ENCODE results near the gene MLN. TPM values are rescaled to one million over a fixed set of nuclear protein-coding genes. Genes with fewer than 3 reads are reported as not detected.

The MLN gene
- total RNA-seq, 1 donor from 2014 or later, result not detected

DNA sequence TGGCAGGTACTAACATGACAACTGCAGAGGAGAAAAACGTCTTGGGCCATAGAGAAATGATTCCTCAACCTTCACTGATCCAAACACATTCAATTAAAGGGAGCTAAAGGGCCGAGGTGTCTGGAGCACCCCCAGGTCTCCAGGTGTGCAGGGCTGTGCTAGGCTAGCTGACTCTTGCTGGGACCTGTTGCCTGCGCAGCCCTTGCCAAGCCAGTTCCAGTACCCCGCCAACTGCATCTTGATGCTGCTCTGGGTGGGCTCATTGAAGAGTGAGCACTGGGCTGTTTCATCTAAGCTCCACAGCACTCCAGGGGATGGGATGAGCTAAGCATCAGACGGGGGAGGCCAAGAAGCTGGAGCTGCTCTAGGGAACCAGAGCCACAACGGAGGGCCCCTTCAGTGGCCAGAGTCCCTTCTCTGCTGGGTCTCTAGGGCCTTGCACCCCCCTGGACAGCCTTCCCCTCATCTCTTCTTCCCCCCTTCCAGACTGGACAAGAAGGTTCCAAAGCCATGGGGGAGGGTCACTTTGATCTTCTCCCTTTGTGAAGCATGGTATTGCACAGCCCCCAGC lies 30.8 kb downstream of the MLN start:
- no peak for DNase-seq (ENCODE audit: low spot score)

DNA sequence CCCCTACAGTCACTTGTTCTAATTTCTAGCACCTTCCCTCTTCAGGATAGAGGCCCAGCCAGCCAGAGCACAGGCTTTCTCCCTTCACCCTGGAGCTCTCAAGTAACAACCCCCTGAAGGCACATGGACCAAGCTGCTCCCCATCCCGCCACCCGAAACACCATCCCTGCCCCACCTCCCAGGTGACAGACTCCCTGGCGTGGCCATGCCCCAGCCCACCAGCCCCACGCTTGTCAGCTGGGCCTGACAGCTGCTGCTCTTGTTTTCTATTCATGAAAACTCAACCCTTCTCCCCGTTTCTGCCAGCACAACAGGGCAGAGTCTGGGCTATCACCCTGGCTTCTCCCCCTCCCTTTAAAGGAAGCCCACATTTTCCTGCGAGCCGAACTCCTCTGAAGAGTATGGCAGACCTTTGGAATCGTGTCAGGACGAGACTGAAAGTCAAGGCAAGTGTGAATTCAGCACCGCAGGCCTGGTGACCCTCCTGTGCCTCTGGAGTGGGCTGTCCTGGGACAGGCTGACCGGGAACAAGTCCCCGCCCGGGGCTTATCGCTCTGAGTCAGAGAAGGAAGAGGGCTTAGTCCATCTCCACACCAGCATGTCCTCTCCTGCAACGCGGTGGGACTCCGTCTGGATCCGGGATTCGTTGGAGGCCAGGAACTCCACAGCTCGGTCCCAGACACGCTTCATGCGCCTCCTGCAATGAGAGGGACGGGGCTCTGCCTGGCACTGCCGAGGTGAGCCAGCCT lies 31.5 kb downstream of the MLN start:
- DNase-seq (ENCODE audit: low spot score), result no peak

DNA sequence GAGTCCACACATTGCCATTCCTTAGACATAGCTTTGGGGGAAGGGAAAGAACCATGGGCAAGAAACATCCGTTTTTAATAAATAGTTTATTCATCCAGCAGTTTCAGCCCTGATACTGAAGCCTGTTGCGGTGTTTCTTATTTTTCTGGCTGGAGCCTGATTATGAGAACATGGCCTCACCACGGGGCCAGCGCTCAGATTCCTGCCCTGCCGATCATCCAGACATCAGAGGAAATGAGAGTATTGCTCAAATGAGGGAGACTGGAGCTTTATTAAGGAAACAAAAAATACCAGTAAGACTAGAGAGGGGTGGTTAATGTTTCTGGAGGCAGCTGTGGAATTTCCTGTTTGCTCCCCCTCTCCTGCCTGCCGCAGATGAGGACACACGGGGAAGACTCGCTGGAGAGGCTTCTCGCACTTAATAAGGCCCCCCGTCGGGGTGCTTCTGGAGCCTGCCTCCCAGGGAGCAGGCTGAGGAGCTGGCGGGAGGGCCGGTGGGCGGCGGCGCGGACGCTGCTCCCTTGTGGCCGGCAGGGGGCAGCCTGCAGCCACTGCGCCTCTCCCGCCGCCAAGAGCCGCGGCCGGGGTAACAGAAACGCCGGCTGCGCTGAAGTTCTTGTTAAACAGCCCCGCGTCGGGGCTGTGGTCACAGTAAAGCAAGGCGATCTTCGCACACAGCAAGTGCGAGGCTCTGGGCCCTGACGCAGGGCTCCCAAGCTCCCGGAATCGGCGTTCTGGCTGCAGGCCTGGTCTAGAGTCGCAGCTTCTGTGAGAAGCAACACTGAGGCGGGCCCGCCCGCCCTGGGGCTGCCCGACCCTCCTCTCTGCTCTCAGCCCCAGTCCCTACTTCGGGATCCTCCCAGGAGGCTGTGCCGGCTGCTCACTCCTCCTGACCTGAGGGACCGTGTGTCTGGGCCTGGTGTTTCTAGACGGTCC lies 32.4 kb downstream of the MLN start:
- DNase-seq (ENCODE audit: low spot score), result peak; percentile 93

DNA sequence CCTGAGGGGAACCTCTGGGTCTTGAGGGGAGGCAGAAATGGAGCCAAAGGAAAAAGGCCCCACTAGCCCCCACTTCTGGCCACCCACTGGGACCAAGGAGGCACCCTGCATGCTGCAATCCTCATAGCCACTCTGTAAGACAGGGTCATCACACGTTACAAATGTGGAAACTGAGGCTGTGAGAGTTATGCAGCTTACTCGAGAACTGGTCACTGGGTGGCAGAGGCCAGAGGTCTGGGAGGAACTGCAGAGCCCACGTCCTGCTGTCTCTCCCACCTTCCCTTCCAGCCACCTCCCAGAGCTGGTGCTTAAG lies 33.0 kb downstream of the MLN start:
- no peak for DNase-seq (ENCODE audit: low spot score)

DNA sequence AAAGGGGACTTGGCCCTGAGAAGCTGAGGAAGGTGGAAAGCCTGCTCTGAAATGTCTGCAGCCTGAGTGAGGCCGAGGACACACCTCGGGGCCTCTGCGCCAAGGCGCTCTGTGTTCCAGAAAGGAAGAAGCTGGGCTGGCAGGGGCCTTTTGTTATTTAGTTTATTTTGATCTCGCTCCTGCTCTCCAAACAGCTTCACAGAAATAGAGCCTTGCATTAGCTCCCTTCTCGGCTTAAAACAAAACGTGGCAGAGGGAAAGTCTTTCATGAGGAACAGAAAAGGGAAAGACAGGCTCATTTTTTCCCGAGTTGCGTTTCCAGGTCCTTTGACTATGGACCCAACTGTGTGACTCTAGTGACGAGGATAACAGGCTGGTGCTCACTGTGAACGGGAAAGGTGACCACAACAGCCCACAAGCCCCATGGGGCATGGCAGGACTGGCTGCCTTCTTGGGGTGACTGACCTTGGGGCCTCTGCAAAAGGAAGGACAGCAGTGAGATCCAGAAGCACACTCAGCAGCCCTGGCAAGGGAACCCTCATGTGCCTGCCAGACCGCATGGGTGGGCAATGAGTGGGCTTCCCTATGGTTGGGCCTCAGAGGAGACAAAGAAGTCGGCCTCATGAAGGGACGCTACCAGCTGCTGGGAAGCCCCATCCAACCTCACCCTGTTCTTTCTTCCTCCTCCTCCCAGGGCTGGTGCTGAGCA lies 33.5 kb downstream of the MLN start:
- DNase-seq (ENCODE audit: low spot score), result no peak

DNA sequence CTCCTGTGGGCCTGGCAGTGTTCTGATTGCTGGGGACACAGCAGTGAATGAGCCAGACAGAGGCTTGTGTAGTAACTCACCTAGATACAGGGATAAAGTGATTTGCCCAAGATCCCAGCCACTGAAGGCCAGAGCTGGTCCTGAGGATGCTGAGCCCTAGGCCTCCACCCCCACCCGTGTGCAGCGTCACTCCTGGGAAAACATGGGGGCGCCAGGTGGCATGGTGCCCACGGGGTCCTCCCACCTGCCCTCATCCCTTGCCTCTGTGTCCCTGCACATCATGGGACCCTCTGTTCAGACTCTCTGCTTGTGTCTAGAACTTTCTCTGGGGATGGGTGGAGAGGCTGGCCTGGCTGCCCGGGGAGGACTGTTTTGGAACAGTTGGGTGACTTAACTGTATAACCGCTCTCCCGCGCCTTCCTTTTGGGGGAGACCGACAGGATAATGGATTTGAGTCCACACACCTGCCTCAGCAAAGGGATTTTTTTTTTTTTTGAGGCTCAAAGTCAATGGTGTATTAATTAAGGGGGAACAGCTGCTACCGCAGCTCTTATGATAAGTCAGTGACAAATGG lies 34.5 kb downstream of the MLN start:
- DNase-seq (ENCODE audit: low spot score), result no peak

DNA sequence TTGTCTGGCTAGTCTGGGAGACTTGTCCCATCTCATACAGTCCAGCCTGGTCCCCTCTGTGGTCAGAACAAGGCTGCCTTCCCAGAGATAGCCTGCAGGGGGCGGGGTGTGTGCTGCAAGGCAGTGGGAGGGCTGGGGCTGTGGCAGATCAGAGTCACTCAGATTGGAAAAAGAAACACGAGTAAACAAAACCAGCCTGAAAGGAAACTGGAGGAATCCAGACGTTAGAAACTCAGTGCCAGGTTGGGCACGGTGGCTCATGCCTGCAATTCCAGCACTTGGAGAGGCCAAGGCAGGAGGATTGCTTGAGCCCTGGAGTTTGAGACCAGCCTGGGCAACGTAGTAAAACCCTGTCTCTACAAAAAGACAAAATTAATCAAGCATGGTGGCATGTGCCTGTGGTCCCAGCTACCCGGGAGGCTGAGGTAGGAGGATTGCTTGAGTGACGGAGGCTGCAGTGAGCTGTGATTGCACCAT lies 35.1 kb downstream of the MLN start:
- no peak for DNase-seq (ENCODE audit: low spot score)

DNA sequence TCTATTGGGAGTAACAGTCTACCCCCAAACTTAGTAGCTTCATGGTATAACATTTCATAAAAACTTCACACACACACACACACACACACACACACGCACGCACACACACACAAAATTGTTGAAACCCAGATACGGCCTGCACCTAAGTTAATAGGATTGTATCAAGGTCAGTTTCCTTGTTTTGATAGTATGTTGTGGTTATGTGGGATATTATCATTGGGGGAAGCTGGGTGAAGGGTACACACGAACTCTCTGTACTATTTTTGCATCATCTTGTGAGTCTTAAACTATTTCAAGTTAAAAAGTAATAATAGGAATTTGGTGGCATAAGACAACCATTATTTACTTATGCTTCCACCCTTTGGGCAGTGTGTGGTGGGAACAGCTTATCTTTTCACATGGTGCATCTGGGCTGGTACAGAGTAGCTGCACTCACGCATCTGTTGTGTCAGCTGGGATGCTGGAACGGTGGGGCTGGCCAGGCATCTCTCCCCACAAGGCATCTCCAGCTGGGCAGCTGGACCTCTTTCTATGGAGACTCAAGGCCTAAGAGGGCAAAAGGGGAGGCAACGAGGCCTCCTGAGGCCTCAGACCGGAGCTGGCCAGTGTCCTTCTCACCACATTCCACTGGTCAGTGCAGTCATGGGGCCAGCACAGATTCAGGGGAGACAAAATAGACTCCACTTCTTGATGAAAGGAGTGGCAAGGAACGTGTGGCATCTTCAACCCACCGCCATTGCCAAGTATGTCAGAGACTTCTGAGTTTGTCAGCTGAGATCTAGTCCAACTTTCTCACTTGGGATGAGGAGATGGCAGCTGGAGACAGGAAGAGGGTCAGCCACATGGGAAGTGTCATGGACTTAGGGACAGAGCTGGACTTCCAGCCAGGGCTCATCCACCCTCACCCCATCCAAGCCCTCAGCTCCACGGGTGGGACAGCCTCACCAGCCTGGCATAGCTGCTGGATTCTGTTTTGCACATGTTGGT lies 36.6 kb downstream of the MLN start:
- DNase-seq (ENCODE audit: low spot score), result no peak

DNA sequence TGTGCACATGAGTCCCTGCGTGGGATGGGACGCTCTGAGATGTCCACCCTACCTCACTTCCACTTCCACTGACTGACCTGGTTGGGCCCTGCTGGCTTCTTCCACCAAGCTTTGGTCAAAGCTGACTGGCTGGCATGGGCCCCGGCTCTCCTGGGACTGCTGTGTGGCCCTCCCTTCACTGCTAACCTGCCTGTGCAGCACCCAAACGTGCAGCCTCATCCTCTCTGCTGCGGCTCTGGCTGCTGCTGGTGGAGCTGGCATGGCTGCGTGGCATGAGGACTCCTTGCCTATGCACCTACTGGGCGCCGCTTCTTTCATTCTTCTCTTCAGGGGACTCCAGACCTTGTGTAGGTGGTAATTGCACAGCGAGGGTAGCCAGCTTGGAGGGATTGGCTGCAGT lies 38.4 kb downstream of the MLN start:
- no peak for DNase-seq (ENCODE audit: low spot score)

DNA sequence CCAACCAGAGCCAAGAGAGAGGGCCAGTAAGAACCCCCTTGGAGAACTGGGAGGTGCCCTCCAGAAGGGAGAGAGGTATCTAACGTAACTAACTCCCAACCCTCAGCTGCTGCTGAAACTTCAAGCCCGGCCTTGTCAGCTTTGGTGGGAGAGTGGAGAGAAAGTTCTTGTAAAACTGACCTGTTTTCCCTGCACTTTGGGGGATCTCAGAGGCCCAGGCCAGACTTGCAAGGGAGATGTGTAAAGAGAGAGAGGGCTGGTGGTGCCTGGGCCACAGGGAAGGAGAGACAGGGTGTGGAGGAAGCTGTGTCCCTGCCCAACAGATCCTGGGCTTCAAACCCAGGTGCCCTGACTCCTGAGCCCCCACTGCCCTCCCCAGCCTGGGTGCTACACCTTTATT lies 39.8 kb downstream of the MLN start:
- DNase-seq (ENCODE audit: low spot score), result no peak

DNA sequence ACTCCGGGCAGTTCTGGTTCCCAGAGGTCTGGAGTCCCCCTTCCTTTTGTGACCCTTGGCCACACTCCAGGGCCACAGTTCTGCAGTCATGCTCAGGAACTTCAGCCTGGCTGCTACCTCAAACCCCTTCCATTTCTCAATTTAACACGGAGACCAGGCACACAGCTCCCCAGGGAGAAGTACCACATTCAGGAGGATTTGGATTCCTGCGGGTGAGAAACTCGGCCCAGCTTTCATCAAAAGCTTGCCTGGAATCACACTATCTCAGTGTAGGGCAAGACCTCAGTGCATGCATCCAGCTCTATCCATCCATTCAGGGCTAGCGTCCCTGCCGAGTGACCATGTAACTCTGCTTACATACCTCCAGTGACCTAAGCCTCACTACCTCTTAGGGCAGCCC lies 40.3 kb downstream of the MLN start:
- no peak for DNase-seq (ENCODE audit: low spot score)

DNA sequence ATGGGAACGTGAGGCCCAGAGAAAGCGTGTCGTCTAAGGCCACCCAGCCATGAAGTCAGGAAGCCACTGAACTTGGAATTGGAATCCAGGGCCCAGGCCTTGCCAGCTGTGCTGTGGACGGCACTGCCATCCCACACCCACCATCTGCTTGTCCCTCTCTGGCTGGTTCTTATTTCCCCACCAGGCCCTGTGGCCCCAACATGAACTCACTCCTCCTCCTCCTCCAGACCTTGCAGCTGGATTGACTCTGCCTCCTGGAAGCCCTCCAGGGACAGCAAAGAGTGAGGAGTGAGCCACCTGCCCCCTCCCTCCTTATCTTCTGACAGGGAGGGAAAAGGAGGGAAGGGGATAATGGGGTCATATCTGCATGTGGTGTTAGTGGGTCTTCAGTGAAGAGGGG lies 41.1 kb downstream of the MLN start:
- DNase-seq (ENCODE audit: low spot score), result no peak

DNA sequence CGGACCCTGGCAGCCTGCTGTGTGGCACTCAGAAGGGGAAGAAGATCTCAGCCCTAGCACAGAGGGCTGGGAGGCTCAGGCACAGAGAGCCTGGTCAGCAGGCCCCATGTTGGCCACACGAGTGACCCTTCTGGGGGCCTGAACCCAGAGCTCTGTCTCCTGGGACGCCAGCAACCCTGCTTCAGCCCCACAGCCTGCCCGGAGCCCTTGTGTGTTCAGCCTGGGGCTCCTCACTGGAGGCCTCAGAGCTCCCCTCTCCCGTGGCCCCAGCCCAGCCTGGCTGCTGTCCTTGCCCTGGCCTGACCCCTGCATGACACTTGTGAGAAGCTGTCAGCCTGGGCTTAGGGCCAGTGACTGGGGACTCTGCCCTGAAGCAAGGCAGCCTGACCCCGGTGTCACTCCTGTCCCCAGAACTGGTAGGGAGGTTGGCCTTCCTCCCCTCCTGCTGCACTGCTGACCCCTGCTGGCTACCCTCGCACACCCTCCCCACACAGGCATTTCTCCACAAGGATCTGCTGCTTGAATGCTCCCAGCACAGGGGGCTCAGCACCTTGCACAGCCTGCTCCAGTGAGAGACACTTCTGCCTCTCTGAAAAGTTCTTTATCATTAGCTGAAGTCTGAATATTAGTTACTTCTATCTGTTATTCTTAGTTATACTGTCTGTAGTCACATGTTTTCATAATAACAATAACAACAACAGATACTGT lies 41.7 kb downstream of the MLN start:
- no peak for DNase-seq (ENCODE audit: low spot score)

DNA sequence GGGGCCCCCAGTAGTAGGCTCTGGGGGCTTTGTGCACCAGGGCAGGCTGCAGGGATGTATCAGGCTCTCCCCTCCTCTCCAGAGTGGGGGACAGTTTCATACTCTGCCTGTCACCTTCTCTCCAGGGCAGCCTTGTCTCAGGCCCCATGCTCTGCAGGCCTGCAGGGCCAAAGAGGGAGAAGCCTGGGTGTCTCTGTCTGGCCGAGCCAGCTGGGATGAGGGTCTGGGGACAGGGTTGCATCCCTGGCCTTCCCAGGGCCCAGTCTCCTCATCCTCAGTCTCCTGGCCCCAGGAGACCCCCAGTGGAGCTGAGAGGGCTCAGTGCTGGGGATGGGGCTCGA lies 42.3 kb downstream of the MLN start:
- DNase-seq (ENCODE audit: low spot score), result no peak

DNA sequence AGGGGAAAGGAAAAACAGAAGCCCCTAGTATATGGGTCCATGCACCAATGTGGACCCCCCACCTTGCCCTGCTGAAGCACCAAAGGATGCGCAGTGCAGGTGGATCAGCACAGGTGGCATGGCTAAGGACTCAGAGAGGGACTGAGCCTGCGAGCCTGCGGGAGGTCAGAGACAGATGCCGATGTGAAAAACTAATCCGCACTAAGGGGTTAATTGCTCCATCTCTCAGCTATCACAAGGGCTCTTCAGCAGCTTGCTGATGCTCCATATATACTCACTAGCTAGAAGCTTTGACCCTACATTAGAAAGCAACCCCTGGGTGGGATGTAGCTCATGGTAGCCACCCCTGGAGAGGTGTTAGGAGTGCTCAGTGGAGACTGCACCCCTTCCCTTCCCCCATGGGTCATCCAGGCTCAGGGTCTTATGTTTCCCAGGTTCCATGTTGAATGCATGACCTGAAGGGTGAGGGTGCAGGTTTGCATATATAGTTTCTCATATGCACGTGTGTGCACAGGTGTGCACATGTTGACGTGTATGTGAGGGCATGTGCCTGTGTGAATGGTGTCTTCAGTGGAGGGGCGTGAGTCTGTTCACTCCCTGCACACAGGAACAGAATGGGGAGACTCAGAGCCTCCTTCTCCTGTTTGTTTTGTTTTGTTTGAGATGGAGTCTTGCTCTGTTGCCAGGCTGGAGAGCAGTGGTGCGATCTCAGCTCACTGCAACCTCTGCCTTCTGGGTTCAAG lies 43.7 kb downstream of the MLN start:
- DNase-seq (ENCODE audit: low spot score), result no peak

DNA sequence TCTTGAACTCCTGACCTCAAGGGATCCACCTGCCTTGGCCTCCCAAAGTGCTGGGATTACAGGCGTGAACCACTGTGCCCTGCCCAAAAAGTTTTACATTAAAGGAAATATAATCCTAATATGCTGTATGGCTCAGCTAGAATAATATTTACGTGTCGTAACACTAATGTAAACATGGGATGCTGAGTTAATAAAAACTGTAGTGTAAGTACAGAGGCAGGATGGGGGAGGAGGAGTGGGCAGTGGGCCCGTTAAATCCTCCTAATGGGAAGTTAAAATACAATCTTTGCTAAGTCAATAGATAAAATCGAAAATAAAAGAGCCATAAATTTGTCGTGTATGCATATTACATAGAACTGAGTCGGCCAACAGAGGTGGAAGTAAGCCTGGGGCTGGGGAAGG lies 45.0 kb downstream of the MLN start:
- no peak for DNase-seq (ENCODE audit: low spot score)

DNA sequence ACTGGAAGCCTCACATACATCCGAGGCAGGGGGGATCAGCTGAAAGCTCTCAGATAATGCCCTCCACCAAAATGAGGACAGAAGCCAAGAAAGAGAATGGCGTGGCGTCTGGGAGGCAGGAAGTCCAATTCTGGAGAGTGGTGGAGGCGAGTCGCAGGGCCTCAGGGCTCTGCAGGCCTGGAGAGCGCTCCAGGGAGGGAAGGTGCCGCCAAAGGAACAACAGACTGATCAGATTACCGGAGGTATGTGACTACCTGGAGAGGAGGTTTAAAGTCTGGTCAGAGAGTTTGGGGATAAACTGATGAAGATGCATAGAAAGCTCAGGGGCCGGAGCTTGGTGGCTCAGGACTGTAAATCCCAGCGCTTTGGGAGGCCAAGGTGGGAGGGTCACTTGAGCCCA lies 45.9 kb downstream of the MLN start:
- no peak for DNase-seq (ENCODE audit: low spot score)

DNA sequence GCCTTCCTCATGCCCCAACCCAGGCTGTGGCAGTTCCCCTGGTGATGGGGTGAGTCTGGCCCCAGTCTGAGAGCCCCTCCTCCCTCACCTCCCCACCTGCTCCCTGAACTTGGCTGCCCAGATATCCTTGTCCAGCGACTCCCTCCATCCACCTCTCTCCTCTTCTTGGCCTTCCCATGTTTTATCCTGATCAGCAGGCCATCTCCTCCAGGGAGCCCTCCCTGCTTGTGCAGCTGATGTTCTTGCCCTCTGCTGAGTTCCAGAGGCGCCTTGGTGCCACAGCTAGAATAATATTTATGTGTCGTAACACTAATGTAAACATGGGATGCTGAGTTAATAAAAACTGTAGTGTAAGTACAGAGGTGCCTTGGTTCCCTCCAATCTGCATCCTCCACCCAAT lies 46.7 kb downstream of the MLN start:
- DNase-seq (ENCODE audit: low spot score), result no peak

Data from mesenteric fat pad (tissue), 1 donor.